NCI-H524 treated with DMSO at 0.1 percent for 48 hours (cell line): ENCODE data around the gene NACC2.
"Not testable (repeated sequence)": the region's sequence is repeated elsewhere in the genome, so short reads cannot be mapped to it uniquely, and the experiment has no call there.

Source experiments
- DNase-seq: peaks from one replicate; lab custom pipeline; 2025; lab: John Stamatoyannopoulos, UW

Gene NACC2

DNA sequence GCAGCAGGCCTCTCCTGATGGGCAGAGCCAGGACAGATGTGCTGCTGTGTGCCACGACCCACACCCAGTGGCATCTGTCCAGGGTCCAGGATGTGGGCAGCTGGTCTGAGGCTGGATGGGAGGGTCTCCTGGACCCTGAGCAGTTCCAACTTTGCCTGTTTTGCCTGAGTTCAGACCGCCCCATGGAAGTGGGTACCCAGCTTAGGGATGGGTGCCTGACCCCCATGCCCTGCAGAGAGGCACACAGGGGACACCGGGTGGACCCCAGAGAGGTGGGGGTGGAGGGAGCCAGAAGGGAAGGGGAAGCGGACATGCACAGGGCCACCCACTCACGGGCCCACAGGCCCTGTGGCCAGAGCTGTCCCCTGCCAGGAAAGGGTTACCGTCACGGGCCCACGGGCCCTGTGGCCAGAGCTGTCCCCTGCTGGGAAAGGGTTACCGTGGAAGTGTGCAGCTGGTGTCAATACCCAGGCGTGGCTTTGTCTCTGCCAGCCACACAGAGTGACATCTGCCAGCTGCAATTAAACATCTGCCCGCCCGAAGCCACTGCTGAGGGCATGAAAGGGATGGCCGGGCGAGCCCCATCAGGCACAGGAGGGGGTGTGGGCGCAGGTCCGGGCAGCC lies 50.0 kb downstream of the NACC2 start:
- no peak for DNase-seq

DNA sequence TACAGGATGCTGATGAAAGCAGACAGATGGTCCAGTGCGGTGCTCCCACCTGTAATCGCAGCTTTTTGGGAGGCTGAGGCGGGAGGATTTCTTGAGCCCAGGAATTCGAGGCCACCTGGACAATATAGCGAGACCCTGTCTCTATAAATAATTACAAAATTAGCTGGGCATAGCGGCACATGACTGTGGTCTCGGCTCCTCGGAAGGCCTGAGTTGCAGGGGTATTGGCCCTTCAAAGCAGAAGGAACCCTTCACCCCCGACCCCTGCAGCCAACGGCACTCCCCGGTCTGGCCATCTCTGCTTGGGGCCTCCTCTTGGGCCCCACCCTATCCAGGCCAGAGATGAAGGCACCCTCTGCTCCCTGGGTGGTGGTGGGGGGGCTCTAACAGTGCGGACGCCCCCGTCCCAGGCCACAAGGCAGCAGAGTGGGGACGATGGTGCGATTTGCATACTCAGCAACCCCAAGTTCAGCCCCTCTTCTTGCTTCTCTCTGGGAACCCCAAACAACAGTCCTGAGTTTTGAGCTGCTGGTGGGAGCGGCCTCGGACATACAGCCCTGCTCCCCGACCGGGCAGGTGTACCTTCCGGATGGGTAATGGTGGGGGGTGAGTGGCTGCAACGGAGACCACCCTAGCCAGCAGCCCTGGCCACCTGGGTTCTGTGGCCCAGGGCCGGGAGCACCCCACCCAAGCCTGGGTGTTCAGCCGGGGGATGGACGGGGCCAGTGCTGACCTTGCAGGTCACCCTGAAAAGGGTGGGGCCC lies 50.7 kb downstream of the NACC2 start:
- DNase-seq = no peak

DNA sequence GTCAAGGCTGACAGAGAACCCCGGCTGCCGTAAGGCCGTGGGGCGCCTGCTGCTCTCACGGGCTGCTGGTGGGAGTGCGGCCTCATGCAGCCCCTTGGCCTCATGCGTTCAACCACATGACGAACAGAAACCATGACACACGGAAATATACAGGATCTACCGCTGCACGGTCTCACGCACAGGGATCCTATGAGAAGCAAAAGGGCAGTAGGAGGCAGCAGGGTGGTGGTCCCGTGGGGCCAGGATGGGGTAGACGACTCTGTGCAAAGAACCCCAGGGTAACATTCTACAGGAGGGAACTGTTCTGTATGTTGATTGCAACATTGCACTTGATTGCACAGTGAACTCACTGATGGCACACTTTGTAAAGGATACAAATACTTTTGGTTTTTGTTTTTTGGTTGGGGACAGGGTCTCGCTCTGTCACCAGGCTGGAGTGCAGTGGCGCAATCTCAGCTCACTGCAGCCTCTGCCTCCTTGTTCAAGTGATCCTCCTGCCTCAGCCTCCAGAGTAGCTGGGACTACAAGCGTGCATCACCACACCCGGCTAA lies 51.6 kb downstream of the NACC2 start:
- no peak for DNase-seq

DNA sequence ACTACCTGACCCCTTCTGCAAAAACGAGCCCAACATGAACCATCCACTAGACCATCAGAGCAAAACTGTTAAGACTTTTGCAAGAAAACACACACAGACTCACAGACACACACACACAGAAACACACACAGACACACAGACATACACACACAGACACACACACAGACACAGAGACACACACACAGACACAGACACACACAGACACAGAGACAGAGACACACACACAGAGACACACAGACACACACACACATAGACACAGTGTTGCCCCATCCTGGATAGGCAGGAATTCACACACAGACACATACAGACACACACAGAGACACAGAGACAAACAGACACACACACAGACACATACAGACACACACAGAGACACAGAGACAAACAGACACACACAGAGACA lies 52.5 kb downstream of the NACC2 start:
- no peak for DNase-seq

DNA sequence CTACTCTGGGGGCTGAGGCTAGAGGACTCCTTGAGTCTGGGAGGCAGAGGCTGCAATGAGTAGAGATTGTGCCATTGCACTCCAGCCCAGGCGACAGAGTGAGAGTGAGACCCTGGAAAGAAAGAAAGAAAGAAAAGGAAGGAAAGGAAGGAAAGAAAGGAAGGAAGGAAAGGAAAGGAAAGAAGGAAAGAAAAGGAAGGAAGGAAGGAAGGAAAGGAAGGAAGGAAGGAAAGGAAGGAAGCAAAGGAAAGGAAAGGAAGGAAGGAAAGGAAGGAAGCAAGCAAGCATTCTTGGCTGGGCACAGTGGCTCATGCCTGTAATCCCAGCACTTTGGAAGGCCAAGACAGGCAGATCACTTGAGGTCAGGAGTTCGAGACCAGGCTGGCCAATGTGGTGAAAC lies 54.2 kb downstream of the NACC2 start:
- not testable (repeated sequence) for DNase-seq

DNA sequence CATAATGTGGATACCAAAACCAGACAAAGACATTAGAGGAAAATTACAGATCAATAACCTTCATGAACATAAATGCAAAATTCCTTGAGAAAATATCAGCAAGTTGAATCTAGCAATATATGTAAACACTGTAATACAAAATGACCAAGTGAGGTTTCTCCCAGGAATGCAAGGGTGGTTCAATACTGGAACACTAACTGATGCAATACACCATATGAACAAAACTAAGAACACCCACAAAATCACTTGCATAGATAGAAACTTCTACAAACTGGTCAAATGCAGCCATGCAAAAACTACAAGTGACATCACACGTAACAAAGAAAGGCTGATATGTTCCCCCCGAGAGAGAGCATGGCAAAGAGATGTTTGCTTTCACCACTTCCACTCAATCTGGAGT lies 55.6 kb downstream of the NACC2 start:
- DNase-seq = no peak

- DNase-seq = no peak
These were observed 58.2 kb downstream of the NACC2 start for GRCh38 chr9:136036848-136037247.

- no peak for DNase-seq
These were observed 59.0 kb downstream of the NACC2 start for GRCh38 chr9:136036050-136036449.

DNA sequence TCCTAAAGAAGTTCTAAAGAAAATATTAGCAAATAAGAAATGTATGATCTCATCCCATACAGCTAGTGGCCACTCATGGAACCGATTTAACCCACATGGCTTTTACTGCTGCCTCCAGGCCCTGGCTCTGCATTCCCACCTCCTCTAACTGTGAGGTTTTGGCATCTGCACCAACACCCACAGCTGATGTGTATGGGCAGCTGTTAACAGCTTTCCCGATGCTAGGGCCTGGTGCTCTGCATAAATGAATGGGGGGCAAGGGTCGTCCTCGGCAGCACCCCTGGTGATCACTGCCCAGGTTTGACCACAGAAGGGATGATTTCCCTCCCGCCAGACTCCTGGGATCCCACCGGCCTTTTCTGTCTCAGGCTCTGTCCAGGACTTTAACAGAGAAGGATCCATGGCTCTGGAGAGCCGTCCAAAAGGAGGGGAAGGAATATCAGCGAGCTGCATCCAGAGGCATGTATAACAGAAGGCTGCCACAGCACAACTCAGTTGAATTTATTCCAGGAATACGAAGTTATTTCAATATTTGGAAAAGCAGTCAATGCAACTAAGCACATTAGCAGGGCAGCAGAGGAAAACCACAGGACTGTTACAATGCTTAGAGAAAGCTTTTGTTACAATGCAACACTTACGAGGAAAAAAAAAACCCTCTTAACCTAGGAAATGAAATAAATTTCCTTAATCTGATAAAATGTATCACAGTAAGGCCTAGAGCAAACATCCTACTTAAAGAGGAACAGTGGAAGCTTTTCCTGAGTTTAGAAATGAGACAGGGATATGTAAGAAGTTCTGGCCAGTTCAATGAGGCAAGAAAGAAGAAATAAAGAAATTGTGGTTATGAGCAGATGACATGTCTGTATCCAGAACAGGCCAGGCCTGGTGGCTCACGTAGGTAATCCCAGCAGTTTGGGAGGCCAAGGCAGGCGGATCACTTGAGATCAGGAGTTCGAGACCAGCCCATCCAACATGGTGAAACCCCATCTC lies 63.1 kb downstream of the NACC2 start:
- DNase-seq = no peak

- no peak for DNase-seq
These were observed 64.0 kb downstream of the NACC2 start for GRCh38 chr9:136031094-136031493.

DNA sequence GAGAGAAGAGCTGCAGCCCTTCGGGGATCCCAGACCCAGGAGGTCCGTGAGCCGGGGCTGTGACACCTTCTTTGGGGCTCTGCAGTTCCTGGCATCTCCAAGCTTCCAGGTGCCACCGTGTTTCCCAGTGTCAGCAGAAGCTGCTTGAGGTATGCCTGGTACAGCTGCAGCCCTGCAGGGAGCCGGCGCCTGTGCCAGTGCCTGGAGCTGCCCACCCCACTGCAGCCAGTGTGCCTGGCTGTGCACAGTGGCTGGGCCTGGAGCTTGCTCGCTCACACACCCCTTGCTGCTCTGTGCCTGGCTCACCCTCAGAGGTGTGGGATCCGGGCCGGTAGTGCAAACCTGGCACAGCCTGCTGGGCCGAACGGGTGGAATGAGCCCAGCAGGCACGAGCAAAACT lies 65.5 kb downstream of the NACC2 start:
- DNase-seq = no peak

GRCh38 chr9:136028760-136029470 lies 66.2 kb downstream of the NACC2 start:
- DNase-seq = no peak

GRCh38 chr9:136026943-136027289 lies 68.2 kb downstream of the NACC2 start:
- DNase-seq = not testable (repeated sequence)

DNA sequence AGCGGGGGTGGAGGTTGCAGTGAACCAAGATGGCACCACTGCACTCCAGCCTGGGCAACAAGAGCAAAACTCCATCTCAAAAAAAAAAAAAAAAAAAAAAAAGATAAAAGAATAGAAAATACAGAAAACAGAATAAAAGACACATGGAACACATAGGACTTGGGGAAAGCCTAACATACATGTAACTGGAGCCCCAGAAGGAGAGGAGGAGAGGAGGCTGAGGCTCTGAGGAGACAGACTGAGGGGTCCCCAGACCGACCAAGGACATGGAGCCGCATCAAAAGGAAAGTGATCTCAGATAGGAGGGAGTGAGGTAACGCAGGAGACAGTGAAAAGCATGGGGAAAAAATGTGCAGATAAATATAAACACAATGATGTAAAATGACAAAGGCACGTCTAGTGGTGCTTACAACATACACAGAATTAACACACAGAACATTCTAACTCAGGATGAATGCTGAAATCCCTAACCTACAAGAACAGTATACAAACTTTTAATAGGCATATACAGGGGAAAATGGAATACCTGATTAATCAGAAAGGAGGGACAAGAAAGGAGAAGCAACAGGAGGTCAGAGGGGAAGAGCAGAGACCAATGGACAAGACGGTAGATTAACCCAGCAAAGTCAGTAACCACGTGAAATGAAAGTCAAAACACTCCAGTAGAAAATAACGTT lies 68.7 kb downstream of the NACC2 start:
- DNase-seq = no peak

GRCh38 chr9:136025481-136025880 lies 69.6 kb downstream of the NACC2 start:
- DNase-seq = no peak

- DNase-seq = no peak
These were observed 70.3 kb downstream of the NACC2 start for GRCh38 chr9:136024696-136025316.

GRCh38 chr9:136024286-136024685 lies 70.8 kb downstream of the NACC2 start:
- DNase-seq = no peak

DNA sequence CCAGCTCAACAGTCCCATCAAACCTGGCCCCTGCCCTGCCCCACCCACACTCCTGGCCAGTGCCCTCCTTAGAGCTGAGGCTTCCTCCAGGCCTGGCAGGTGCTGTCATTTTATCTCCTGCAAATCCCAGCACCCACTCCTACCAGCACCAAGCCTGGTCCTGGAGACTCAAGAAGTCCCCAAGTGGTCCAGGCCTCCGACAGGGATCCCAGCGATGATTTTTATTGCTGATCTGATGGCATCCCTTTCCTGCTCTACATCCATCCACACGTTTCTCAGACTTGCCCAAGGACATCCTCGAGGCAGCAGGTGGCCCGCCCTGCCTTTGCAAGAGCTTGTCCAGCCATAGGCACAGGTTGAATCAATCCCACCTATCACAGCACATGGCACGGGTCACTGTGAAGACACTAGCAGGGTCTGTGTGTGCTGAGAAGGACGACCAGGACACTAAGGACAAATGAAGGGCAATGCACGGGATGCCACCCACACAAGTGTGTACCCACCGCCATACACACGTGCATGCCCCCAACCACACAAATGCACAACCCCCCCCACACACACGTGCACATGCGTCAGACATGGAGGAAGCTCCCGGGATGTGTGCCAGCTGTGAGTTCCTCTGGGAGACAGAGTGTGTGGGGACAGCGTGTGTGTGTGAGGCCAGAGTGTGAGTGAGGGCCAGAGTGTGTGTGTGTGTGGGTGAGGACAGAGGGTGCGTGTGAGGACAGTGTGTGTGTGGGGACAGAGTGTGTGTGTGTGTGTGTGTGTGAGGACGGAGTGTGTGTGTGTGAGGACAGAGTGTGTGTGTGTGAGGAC lies 71.5 kb downstream of the NACC2 start:
- no peak for DNase-seq

DNA sequence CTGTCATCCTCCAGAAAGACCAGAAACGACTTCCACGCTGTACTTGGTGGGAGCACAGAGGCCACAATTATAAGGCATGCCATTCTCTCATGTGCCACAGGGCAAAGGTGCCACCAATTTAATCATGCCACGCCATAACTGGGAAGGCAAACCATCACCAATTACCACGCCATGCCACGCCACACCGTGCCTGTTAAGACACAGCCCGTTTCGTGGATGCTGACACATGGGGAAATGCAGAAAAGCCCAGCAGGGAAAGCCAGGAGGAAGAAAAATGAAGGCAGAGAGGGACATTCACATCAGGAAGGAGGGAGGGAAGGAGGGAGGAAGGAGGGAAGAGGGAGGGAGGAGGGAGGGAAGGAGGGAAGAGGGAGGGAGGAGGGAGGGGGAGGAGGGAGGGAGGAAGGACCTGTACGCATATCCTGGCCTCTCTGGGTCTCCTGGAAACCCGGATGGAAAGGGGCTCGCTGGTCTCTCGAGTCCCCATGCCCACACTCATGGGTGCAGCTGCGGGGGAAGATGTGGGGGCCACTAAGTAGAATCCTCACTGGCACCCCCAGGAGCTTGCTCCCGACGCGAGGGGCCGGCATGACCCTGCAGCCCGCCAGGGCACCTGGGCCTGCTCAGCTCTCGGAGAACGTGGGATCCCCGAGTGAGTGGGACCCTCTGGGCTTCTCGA lies 72.2 kb downstream of the NACC2 start:
- no peak for DNase-seq
